HG02970 (cell line): ENCODE measurements around the gene C3orf85.

ENCODE experiments used
- ATAC-seq: cut with Tn5 transposase; IDR thresholded peaks from one replicate; pipeline ENCODE4 v1.9.1; 2021; ENCODE audit warnings: mild to moderate bottlenecking, moderate library complexity, moderate number of reproducible peaks; ENCODE audit not compliant: unreplicated experiment, low FRiP score

Gene C3orf85

GRCh38 chr3:109143646-109144045 lies 7.1 kb downstream of the C3orf85 start:
- ATAC-seq, result no peak

GRCh38 chr3:109149078-109149477 lies 12.6 kb downstream of the C3orf85 start:
- no peak for ATAC-seq

DNA sequence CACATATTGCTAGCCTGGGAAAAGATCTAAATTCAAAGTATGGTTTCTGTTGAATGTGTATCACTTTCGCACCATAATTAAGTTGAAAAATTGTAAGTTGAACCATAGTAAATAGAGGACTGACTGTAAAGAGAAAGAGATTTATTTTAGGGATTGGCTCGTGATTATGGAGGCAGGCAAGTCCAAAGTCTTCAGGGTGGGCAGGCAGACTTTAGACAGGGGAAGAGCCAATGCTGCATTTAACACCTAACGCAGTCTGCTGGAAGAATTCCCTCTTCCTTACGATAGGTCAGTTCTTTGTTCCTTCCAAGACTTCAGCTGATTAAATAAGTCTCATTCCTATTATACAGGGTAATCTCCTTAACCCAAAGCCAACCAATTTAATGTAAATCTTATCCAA lies 15.8 kb downstream of the C3orf85 start:
- ATAC-seq, result no peak

DNA sequence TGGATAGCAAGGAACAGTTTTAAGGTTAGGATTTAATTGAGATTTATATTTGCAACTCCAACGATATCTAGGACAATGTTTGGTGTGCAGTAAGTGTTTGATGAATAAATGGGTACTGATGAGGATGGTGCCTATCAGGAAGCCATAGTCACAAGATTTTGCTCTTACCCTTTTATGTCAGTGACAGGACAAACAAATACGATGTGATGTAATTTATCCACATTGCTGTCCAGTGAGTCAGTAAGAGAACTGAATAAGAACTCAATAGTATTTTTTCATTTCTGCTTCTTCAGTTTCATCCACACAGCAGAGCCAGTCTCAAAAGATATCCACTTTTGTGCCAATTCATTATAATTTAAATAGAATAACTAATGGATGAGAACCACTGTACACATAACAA lies 18.5 kb downstream of the C3orf85 start:
- ATAC-seq, result no peak

GRCh38 chr3:109155828-109156227 lies 19.3 kb downstream of the C3orf85 start:
- no peak for ATAC-seq

GRCh38 chr3:109161487-109162123 lies 25.1 kb downstream of the C3orf85 start:
- ATAC-seq, result no peak

DNA sequence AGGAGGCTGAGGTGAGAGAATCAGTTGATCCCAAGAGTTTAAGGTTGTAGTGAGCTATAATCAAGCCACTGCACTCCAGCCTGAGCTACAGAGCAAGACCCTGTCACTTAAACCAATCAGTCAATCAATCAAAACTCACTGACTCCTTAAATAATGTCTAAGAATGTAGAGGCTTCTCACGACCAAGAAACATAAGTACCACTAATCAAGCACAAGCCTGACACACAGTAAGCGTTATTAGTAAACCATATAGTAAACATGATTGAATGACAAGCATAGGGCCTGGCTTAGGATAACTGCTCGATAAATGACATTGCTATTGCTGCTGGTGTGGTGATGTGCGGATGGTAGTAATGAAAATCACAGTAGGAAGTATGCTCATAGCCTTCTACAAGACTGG lies 29.4 kb downstream of the C3orf85 start:
- ATAC-seq, result no peak

DNA sequence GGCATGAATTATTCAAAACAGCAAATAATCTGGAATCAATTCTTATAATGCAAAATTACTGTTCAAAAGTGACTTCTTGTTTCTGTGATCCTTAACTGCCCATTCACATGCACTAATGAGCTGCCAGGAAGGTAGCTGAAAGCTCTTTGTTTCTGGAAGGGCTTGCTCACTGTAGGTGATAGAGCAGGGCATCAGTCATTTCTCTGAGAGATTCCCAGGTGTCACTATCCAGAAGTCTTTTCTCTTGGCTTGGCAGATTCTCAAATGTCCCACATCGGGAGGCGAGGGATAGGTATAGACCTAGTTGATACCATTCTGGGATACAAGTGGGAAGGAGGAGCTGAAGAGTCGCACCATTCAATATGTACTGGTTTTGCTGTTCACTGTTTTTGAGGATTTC lies 35.0 kb downstream of the C3orf85 start:
- ATAC-seq, result no peak

DNA sequence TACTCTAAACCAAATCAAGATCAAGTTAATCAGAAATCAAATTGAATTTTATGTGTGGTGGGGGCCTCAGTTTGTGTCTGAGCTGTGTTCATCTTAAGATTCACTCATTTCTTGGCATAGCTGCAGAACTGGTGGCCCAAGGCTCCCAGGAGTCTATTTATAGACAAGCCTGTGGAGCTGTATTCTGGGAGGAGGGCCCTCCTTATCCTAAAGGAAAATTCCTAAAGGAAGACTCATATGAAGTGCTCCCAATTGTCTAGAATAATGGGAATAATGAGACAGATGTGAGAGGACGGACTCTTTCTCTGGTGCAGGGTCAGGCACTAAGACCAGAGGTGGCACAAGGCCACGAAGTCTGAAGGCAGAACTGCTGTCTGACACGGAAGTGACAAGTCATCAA lies 38.9 kb downstream of the C3orf85 start:
- no peak for ATAC-seq

DNA sequence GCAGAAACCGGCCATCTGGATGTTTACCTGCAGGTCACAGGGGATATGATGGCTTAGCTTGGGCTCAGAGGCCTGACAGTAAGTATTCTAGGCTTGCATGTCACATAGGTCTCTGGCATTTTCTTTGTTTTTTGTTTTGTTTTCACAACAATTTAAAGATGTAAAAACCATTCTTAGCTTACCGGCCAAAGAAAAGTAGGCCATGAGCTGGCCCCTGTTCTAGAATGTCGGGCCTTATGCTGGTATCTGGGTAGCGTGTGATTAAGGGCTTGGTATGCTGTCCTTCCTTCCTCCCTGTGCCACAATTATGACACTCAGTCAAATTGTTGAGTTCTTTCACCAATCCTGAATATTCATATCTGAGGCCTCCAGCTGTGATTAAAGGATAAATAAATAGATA lies 40.2 kb downstream of the C3orf85 start:
- ATAC-seq, result no peak

DNA sequence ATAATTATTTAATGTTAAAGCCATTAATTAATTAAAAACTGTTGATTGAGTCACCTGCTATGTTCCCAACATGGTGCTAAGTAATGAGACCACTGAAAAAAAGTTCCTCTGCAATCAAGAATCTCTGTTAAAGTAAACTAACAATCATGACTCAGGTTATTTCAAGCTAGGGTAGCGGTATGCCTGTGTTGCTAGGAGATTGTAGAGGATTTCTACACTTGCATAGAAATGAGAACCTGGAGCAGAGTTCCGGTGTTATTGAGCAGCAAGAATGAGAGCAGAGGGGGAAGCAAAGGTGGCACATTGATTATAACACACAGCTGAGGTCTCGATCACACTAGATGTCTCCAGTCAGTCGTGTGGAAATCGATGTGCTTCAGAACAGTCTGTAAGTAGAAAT lies 41.4 kb downstream of the C3orf85 start:
- ATAC-seq, result no peak

GRCh38 chr3:109178708-109179107 lies 42.2 kb downstream of the C3orf85 start:
- ATAC-seq, result no peak

DNA sequence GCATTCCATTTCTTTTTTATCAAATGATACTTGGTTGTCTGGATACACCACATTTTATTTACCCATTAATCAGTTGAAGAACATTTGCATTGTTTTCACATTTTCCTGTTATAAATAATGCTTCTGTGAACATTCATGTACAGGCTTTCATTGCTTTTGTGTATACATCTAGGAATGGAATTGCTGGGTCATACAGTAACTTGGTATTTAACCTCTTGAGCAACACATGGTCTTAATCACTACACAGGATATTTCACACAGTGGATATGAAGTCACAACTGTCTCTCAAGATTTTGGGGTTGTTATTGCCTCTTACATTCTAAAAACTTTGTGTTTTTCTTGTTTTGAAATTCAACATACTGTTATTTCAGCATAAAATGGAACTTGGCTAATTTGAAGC lies 48.2 kb downstream of the C3orf85 start:
- ATAC-seq, result no peak

- no peak for ATAC-seq
These were observed 50.9 kb downstream of the C3orf85 start for GRCh38 chr3:109187390-109187789.

DNA sequence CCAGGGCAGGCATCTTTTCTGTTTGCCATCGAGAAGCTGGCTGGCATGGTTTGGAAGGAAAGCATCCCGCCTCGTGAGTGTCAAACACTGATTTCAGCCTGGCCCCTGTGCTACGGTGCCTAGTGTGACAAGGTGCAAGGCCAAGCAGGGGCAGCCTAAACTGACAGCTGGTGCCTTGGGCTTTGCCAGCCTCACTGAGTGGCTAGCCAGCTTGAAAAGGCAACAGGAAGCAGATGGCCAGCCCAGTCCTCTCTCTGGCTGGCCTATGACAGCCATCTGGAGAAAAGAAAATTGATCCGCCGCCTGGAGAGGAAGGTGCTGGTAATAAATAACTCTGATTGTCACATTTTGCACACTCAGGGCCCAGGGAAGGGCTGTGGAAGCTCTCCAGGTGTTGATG lies 52.2 kb downstream of the C3orf85 start:
- no peak for ATAC-seq

GRCh38 chr3:109191421-109191820 lies 54.9 kb downstream of the C3orf85 start:
- ATAC-seq, result no peak

DNA sequence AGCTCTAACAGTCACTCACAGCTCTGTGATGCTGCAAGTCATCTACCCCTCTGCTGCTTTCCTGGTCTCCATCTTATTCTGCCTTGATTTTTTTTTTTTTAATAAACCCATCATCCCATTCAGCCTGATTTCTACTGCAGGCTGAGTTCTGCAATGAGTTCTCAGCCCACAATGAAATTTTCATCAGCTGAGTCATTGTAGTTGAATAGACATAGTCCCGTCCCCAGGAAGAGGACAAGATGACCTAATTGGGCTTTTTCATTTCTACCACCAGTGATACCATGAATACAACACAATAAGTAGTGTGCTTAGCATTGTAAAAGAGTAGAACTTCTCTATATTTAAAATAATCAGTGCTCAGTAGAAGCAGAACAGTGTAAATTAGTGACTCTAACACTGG lies 59.3 kb downstream of the C3orf85 start:
- ATAC-seq, result no peak
